Neural cell (in vitro differentiated cells): ENCODE results near the gene MICAL2. TPM values are rescaled to one million over a fixed set of nuclear protein-coding genes. Genes with fewer than 3 reads are reported as not detected.

ENCODE experiments used
- H2AFZ ChIP-seq: fragments of 200-600, 300-800 bp; sonication (generic), shearing (Covaris generic); 2 replicates; pipeline ENCODE4 v1.6.0; 2014; ENCODE audit warnings: low read depth, mild to moderate bottlenecking, antibody characterized with exemption, low read length, moderate library complexity
- H3F3A ChIP-seq: fragments of 200-600 bp; shearing (Covaris generic); 2 replicates; pipeline ENCODE4 v1.6.1; 2016; ENCODE audit warnings: mild to moderate bottlenecking, moderate library complexity, mixed read lengths, antibody characterized with exemption, low read length; ENCODE audit not compliant: insufficient read depth, poor library complexity, severe bottlenecking
- H3K27ac ChIP-seq: fragments of 200-600, 300-800 bp; sonication (generic), shearing (Covaris generic); 2 replicates; pipeline ENCODE4 v1.5.1; 2014; ENCODE audit warnings: mild to moderate bottlenecking, low read length, moderate library complexity
- H3K27me3 ChIP-seq: fragments of 300-800, 200-600 bp; sonication (generic), shearing (Covaris generic); 2 replicates; pipeline ENCODE4 v1.6.0; 2014; ENCODE audit warnings: mild to moderate bottlenecking, low read depth, low read length, moderate library complexity; ENCODE audit not compliant: insufficient read depth
- H3K36me3 ChIP-seq: fragments of 300-800, 200-600 bp; sonication (generic), shearing (Covaris generic); 2 replicates; pipeline ENCODE4 v1.5.1; 2014; ENCODE audit warnings: mild to moderate bottlenecking, antibody characterized with exemption, low read length, moderate library complexity; ENCODE audit not compliant: insufficient read depth
- H3K4me2 ChIP-seq: fragments of 300-800, 200-600 bp; sonication (generic), shearing (Covaris generic); 2 replicates; pipeline ENCODE4 v1.6.0; 2014; ENCODE audit warnings: mild to moderate bottlenecking, low read length
- H3K4me3 ChIP-seq: fragments of 300-800, 200-600 bp; sonication (generic), shearing (Covaris generic); 2 replicates; pipeline ENCODE4 v1.5.1; 2014; ENCODE audit warnings: mild to moderate bottlenecking, low read length, moderate library complexity
- H3K79me2 ChIP-seq: fragments of 200-600 bp; shearing (Covaris generic); replicated peaks from 2 replicates; pipeline ENCODE4 v1.6.0; 2014; ENCODE audit warnings: mild to moderate bottlenecking, low read length, moderate library complexity; ENCODE audit not compliant: insufficient read depth
- H3K9ac ChIP-seq: fragments of 300-800, 200-600 bp; sonication (generic), shearing (Covaris generic); 2 replicates; pipeline ENCODE4 v1.6.1; 2016; ENCODE audit warnings: mild to moderate bottlenecking, low read length, mixed read lengths
- H3K9me2 ChIP-seq: fragments of 200-600 bp; shearing (Covaris generic); 2 replicates; pipeline ENCODE4 v1.6.1; 2016; ENCODE audit warnings: mild to moderate bottlenecking, low read length, mixed read lengths; ENCODE audit not compliant: insufficient read depth
- H3K9me3 ChIP-seq: fragments of 200-600, 300-800 bp; sonication (generic), shearing (Covaris generic); 2 replicates; pipeline ENCODE4 v1.6.1; 2016; ENCODE audit warnings: mild to moderate bottlenecking, mixed run types, low read length, moderate library complexity, mixed read lengths
- H4K20me1 ChIP-seq: fragments of 200-600 bp; shearing (Covaris generic); 2 replicates; pipeline ENCODE4 v1.6.1; 2016; ENCODE audit warnings: mild to moderate bottlenecking, mixed run types; ENCODE audit not compliant: insufficient read depth
- CTCF ChIP-seq: fragments of 450-650 bp; IDR thresholded peaks from 2 replicates; pipeline ENCODE4 v1.5.1; 2014; ENCODE audit warnings: antibody characterized with exemption, mild to moderate bottlenecking, moderate library complexity; ENCODE audit not compliant: poor library complexity, severe bottlenecking
- EP300 ChIP-seq: fragments of 450-650 bp; conservative IDR thresholded peaks from 2 replicates; pipeline ENCODE4 v1.6.1; 2014; ENCODE audit warnings: antibody characterized with exemption, mild to moderate bottlenecking, moderate library complexity; ENCODE audit not compliant: poor library complexity, severe bottlenecking
- EZH2 ChIP-seq: fragments of 200-600, 300-800 bp; shearing (Covaris generic), sonication (generic); IDR thresholded peaks from 2 replicates; pipeline ENCODE4 v1.6.1; 2014; ENCODE audit warnings: antibody characterized with exemption, low read length, borderline replicate concordance, mild to moderate bottlenecking; ENCODE audit not compliant: insufficient read depth, poor library complexity, severe bottlenecking
- MXI1 ChIP-seq: fragments of 450-650 bp; conservative IDR thresholded peaks from 2 replicates; pipeline ENCODE4 v1.6.1; 2014; ENCODE audit warnings: antibody characterized with exemption, mild to moderate bottlenecking; ENCODE audit not compliant: poor library complexity, severe bottlenecking
- POLR2AphosphoS5 ChIP-seq: IDR thresholded peaks from 2 replicates; pipeline ENCODE4 v1.6.1; 2012
- RAD21 ChIP-seq: fragments of 450-650 bp; conservative IDR thresholded peaks from 2 replicates; pipeline ENCODE4 v1.6.1; 2014; ENCODE audit warnings: antibody characterized with exemption, mild to moderate bottlenecking, moderate library complexity
- REST ChIP-seq: IDR thresholded peaks from 2 replicates; pipeline ENCODE4 v1.6.1; 2012; ENCODE audit warnings: borderline replicate concordance
- SMC3 ChIP-seq: fragments of 450-650 bp; conservative IDR thresholded peaks from 2 replicates; pipeline ENCODE4 v1.6.1; 2014; ENCODE audit warnings: antibody characterized with exemption, mild to moderate bottlenecking, moderate library complexity; ENCODE audit not compliant: poor library complexity
- TAF1 ChIP-seq: IDR thresholded peaks from 2 replicates; pipeline ENCODE4 v1.6.1; 2012; ENCODE audit warnings: low read depth
- polyA plus RNA-seq: library from polyadenylated mRNA; depleted of rRNA; stranded (reverse); fragments of >200 nt; gene quantifications from 2 replicates; pipeline ENCODE4 v1.2.3, GENCODE V29; 2014

Gene MICAL2
- polyA plus RNA-seq, 1 donor from 2014 or later = 2.2 TPM

- Histone ChIP-seq H3K27ac (no peak overlapping the region), H2AFZ (no peak overlapping the region), H3K4me2 (no peak overlapping the region), H3K27me3 (no peaks in the 10 kb centered on the region), H3K9me3 (no peaks in the 10 kb centered on the region), H3K4me3 (no peak overlapping the region), H3K9ac (no peak overlapping the region), H4K20me1 (no peaks in the 10 kb centered on the region), H3K9me2 (no peaks in the 10 kb centered on the region), H3K79me2 (no peaks in the 10 kb centered on the region), H3K36me3 (no peaks in the 10 kb centered on the region), H3F3A (no peaks in the 10 kb centered on the region)
- TF ChIP-seq REST (no peak), EP300 (no peak), RAD21 (no peak)
These were observed 53.0 kb downstream of the MICAL2 start for GRCh38 chr11:12163181-12163941.

DNA sequence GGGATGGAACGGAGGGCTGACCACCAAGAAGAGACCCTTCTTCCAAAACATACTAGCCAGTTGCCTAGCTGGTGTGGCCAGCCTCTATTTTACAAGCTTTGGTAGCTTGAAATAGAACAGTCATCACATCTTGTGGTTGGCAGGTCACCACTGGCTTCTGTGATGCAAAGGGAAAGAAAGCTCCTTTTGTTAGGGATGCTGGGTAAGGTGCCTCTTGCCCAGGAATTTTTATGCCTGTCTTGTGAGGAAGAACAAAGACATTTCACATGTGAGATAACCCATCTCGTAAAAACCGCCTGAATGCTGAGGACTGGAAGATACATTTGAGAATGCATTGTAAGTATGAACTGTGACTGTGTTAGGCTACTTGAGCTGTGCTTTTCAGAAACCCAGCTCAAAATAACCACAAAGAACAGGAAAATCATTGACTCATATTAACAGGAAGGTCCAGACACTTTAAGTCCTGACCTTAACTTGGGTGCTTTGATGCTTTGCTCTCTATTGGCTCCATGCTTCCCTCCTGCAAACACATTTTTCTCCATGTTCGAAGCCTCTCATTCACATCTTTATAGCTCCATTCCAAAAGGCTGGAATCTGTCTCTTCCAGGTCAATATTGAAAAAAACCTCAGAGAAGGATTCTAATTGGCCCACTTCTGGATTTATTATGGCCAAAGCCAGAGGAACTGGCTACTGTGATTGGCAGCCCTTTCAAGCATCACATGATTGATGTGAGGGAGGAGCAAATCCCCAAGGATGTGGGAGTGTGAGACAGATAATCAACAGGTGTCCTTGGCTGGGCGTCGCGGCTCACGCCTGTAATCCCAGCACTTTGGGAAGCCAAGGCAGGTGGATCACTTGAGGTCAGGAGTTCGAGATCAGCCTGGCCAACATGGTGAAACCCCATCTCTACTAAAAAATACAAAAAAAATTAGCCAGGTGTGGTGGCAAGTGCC lies 53.9 kb downstream of the MICAL2 start:
- Histone ChIP-seq H3K36me3 (no peaks in the 10 kb centered on the region), H3K27me3 (no peaks in the 10 kb centered on the region), H3K9me3 (no peaks in the 10 kb centered on the region), H3K4me2 (no peak overlapping the region), H2AFZ (no peak overlapping the region), H3F3A (no peaks in the 10 kb centered on the region), H3K27ac (no peak overlapping the region), H3K9ac (no peak overlapping the region), H3K4me3 (no peak overlapping the region), H4K20me1 (no peaks in the 10 kb centered on the region), H3K9me2 (no peaks in the 10 kb centered on the region), H3K79me2 (no peaks in the 10 kb centered on the region)
- no peak for TF ChIP-seq TAF1
- no peak for TF ChIP-seq MXI1
- TF ChIP-seq SMC3 = no peak
- TF ChIP-seq EZH2 = no peak
- TF ChIP-seq REST = no peak
- no peak for TF ChIP-seq RAD21
- no peak for TF ChIP-seq POLR2AphosphoS5
- no peak for TF ChIP-seq EP300
- TF ChIP-seq CTCF = no peak
